Measurements from ENCODE around the gene FAM72A.
"Not testable (repeated sequence)": the region's sequence is repeated elsewhere in the genome, so short reads cannot be mapped to it uniquely, and the experiment has no call there.

The FAM72A gene

DNA sequence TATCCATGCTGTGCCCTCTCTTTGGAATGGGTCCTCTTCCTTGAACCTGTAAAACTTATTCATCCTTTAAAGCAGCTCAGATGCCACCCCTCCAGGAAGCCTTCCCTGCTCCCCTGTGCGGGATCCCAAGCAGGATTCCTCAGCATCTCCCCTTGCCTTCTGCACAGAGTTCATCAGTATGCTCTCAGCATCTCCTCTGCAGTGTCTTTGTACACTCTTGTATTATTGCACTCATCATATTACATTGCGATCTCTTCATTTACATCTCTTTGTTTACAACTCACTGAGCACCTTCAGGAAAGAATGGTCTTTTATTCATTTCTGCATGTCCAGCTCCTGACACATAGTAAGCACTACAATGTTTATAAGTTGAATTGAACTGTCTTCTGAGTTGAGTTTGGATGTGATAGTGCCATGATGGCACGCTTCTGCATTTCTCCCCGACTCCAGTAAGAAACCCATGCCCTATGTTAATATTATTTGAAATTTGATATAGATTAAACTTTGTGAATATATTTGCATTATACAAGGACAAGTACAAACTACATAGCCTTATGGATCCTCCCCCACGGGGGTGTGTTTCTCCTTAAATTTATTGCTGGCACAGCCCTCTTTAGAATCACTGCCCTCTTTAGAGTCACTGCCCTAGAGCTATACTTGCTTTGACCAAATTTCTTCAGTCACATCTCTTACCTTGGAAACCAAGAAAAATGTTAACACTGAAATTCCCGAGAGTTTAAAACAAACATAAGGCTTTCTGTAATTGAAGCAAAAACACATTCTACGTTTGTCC, 13.2 kb upstream of the FAM72A start:
- DNase-seq (ENCODE audit: low read depth): not testable (repeated sequence)

DNA sequence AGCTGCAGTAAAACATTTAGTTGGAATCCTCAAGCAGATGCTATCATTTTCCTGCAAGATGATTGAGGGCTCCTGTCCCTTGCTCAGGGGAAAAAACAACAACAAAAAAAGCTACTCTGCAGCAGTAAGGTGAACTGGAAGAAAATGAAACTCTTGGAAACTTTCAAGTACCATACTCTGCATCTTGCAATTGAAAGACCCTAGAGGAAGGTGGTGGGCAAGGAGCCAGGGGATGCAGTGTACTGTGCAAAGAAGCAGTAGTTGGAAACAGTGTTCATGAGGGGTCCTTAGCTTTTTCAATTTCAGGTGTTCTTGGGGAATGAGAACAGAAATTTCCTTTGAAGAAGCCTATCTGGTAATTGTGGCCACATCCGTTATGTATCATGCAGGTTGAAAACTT, 8.2 kb upstream of the FAM72A start:
- DNase-seq (ENCODE audit: low read depth): not testable (repeated sequence)

DNA sequence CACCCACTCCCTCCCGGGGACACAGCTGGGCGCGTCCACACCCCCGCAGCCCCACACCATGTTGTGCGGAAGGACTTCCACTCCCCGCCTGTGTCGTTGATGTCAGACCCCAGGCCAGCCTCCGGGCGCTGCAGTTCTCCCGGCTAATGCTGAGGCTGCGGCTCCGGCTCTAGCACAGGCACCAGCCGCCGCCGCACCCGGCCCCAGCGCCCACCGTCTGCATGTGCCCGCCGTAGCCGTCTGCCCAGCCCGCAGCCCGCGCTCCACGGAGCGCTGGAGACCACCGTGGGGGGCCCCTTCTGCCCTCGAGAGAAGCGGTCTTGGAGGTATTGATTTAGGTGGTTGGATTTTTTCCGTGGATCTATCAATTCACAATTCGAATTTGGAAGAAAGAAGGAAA, 2.9 kb upstream of the FAM72A start:
- not testable (repeated sequence) for DNase-seq (ENCODE audit: low read depth)

DNA sequence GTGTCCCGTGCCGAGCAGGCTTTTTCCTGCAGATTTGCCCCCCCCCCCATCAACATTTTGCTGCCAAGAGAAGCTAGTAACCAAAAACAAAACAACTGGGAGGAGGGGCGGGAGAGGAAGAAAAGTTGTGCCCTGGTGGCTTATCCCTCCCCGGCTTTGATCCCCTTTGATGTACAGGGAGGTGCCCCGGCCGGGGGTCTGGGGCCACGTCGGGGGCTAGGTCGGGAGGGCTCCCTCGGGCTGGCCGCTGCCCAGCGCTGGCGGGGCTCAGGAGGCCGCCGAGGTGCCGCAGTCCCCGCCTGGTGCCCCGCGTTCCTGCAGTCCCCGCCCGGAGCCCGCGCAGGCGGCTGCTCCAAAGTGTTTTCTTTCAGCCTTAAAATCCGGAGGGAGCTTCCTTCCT, 2.2 kb upstream of the FAM72A start:
- not testable (repeated sequence) for DNase-seq (ENCODE audit: low read depth)

DNA sequence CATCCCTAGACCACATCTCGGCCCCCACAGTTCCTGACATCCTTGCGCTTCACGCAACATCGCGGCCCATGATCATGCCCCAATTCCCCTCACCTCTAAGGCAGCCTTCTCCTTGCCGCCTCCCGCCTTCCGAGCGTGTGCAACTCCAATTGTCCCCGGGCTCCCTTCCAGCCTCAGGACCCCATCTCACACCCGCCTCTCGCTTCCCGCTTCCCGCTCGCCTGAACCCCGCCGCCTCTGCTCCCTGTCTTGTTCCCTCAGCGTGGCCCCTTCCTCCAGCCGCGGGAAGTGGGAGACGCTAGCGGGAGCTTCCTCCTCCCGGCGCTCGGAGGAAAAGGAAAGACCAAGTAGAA, 1.5 kb upstream of the FAM72A start:
- peak; percentile 1 for DNase-seq (ENCODE audit: low read depth)

DNA sequence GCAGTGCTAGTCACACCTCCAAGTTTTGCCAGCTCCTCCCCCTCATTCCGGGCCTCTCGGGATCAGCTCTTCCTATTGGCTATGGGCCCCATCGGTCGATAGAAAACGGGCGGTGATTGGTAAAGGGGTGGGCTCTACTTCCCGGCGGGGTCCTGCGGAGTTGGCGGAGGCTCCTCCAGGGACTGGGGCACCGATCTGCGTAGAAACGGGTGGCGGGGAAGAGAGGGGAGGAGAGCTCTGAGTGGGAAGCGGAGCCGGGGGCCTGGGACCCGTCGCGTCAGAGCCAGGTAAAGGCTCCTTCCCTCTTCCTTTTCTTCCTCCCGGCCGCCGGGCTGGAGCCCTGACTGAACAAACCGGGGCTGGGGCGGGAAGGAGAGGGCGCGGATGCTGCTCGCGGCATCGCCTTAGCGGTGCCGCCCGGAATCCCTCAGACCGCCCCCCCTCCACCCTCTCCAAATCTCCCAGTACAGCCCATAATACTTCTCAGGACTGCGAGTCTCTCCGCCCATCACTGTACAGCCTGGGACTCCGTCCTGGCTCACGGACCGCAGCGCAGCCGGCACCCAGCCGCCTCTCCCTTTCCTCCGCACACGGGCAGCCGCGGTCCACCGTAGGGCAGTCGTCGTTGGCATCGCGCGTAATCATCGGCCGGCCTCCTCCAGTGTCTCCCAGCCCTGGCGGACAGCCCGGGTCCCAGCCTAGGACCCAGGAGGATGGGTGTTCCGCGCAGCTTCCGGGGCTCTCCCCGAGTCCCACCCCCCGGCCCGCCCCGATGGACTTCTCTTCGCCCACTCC, 922 bp upstream of the FAM72A start, which contains the start of gene SRGAP2:
TSS of gene SRGAP2 (plus strand) at position 178 of the 795 bp plus-strand sequence. CDS start 2,430 bp downstream, outside the sequence.
- peak; percentile 22 for DNase-seq (ENCODE audit: low read depth)

DNA sequence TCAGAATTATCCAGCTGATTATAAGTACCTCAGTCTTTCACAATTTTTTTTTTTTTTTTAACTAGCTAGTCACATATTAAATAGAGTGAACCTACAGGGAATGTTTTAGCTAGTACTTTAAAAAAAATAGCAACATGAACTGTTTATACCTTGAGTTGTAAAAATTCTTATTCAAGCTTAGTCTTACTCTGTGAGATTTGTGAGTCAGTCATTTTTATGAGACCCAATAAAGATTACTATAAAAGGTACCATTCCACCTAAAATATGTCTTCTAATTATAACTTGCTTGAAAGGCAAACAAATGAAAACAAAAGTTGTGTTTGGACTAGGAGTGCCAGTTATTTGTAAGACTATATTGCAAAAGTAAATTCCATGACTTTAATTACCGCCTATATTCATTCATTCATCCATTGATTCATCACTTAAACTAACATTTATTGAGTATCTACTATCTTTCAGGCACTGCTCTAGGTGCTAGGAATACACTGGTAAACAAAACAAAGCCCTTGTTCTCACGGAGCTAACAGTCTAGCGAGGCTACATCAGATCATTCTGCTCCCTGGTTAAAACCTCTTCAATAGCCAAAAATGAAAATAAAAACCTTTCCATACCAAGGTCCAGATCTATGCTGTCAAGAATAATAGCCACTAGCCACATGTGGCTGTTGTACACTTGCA, 5.8 kb downstream of the FAM72A start:
- DNase-seq (ENCODE audit: low read depth): not testable (repeated sequence)

DNA sequence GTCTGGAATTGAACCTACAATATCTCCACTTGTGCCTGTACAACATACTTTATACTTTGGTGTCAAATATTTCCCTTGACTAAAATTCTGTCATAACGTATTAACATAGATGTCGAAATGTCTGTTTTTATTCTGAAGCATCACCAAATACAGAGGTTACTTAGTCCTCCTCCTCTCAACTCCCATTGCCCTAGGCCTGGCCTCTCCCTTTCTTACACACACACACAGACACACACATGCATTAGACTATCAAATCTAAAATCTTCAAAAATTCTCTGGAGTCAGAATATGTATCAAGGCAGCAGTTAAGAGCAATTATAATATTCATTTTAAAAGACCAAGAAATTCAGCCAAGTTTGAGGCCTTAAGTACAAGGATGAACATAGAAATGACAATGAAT, 7.5 kb downstream of the FAM72A start:
- DNase-seq (ENCODE audit: low read depth): not testable (repeated sequence)

DNA sequence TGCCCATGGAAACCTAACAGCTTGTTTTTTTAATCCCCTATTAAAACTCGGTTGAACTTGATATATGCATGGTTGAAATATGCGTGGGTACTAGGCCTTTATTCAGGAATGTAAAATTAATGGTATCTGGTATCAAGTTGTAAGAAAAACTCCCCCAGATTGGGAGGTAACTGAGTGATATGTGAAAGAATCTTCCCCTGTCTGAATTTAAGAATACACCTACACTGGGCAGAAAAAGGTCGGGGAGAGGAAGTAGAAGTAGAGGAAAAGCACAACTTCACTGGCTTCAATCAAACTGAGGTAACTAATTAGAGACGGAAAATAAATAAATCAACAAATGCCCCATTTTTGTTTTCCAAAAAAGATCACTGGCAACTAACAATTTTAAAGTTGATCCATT, 15.8 kb downstream of the FAM72A start:
- not testable (repeated sequence) for DNase-seq (ENCODE audit: low read depth)

DNA sequence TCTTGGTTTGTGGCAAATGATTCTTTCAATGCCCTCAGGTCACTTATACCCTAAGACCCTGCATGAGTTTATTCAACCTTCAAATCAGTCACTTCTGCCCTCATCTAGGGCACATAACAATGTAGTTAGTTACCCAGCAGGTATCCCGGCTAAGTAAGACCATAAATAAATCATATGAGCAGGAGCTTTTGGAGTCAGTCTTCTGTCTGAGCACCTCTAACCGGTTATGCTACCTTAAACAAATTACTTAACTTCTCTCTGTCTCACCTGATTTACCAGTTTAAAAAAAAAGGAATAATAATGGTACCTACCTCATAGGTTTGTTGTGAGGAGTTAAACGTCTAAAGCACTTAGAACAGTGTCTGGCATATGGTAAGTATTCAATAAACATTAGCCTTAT, 16.9 kb downstream of the FAM72A start:
- DNase-seq (ENCODE audit: low read depth): not testable (repeated sequence)

DNA sequence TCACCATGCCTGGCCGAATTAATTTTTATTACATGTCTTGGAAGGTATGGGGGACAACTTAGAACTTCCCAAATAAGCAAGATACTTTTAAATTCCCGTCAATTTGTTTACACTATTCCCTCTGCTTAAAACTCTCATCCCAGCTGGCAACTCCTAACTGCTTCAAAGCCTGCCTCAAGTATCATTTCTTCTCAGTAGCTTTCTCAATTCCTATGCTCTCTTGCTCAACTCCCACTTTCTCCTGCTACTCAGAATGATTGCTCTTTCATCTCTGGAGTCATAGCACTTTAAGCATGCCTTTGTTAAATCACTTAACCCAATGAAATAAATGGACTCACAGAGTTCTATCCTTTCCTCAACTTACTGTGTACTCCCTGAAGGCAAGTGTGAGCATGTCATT, 18.9 kb downstream of the FAM72A start:
- DNase-seq (ENCODE audit: low read depth): not testable (repeated sequence)

DNA sequence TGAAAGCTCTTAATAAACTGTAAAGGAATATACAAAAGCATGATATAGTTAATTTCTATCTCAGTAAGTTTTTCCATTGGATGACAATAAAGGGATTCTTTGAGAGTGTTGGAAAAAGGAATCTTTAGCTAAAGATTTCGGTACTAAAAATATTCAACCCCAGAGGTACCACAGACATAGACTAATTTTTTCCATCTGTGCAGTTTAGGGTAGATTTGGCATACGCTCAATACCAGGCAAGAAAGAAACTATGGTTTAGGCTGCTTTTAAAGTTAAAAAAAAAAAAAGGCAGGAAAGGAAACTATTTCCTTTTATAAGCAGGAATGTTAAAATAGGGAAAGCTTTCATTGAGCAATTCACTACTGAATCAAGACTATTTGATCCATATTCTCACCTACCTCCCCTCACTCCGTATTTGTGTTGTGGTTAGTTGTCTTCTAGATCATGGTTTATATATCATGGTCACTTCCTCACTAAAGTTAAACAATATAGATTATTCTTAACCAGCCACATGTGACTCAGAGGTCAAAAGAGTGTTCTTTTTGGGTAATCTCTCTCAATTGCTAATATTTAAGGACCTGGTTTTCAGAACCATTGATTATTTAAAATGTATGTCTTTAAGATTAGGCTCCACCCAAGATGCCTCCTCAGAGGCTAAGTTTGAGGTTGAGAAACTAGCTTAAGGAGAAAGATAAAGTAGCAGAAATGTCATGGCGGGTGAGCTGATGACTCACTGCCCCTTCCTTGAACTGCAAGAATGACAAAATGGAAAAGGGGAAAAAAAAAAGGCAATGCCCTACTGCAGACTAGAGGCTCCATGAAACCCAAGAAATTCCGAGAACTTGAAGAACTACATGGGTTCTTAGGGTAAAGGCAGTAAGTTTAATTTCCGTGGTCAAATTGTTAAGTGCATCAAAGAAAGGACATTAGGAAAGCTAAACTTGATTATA, 20.0 kb downstream of the FAM72A start:
- DNase-seq (ENCODE audit: low read depth): not testable (repeated sequence)

DNA sequence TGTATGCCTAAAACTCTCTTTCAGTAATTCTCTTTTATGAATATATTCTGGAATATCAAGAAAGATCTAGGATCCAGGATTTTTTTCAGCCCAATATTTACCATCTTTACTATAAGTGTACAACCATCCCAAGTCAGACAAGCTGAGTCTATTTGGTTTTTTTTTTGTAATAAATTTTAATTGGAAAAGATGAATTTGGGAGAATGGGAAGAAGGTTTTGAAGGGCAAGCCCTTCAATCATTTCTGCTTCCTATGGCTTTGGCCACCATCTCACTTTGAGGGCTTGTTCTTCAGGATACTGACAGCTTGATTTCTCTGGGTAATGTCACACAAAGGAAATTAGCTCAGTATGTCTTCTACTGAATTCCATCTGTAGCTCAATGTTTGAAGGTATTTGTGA, 23.0 kb downstream of the FAM72A start:
- not testable (repeated sequence) for DNase-seq (ENCODE audit: low read depth)

DNA sequence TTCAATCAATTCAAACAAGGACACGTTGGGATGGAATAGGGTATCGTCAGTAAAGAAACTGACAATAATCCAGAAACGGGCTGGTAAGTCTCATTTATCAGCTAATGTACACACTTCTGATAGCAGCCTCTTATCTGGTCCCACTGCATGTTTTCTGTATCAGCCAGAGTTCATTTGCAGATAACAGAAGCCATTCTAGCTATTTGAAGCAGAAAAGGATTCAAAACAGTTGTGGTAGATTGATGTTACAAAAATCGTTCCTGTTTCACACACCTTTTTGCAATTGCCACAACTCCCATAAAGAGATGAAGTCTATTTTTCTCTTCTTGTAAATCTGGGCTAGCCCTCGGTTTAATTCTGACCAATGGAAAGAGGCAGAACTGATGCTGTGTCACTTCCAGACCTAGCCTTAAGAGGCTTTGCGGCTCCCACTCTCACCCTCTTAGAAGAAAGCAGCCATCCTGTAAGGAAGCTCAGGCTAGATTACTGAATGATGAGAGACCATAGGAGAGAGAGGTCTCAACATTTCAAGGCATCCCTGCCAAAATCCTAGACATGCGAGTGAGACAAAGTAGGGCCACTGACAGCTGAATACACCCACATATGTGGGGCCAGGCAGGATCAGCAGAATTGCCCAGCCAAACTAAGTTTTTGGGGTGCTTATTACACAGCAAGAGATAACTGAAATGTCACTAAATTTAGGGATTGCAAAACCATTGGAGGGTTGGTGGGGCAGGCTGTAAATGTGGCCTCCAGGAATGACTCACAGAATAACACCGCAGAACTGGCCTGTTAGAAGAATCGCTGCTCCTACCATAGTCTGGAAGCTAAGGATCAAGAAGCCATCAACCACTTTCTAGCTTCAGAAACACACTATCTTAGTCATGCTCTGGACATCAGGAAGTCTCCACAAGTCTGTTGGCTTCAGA, 24.3 kb downstream of the FAM72A start:
- not testable (repeated sequence) for DNase-seq (ENCODE audit: low read depth)

DNA sequence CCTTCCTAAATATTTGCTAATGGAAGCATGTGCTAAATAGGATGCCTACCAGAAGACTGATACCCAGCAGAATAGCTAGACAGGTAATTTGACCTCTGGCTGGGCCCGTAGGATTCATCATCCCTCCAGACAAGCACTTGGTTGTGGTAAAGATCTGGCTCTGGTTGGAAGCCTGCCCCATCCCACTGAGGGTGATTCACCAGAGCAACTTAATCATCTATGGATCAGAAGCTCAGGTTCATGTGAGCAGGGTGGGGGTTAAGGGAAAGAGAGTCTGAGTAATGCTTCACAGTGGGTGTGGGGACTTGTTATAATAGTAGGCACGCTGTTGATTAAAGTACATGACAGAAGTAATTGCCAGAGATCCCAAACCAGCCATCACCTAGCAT, 26.5 kb downstream of the FAM72A start:
- not testable (repeated sequence) for DNase-seq (ENCODE audit: low read depth)

DNA sequence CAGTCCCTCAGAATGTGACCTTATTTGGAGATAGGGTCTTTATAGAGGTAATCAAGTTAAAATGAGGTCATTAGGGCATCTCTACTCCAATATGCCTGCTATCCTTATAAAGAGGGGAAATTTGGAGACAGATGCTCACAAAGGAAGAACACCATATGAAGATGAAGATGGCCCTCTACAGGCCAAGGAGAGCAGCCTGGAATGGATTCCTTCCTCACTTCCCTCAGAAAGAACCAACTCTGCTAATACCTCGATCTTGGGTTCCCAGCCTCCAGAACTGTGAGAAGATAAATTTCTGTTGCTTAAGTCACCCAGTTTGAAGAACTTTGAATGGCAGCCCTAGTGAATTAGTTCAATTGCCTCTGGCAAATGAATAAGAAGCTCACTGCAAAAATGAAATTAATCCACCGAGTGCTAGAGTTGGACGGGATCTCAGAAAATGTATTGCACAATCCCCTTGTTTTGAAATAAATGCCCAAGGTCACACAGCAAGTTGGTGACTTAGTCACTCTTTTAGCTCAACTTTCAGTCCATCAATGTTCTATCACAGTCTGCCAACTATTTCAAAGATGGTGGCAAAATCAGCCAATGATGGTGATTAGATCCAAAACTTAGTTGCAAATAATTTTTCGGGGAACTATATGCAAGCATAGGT, 27.1 kb downstream of the FAM72A start:
- not testable (repeated sequence) for DNase-seq (ENCODE audit: low read depth)

DNA sequence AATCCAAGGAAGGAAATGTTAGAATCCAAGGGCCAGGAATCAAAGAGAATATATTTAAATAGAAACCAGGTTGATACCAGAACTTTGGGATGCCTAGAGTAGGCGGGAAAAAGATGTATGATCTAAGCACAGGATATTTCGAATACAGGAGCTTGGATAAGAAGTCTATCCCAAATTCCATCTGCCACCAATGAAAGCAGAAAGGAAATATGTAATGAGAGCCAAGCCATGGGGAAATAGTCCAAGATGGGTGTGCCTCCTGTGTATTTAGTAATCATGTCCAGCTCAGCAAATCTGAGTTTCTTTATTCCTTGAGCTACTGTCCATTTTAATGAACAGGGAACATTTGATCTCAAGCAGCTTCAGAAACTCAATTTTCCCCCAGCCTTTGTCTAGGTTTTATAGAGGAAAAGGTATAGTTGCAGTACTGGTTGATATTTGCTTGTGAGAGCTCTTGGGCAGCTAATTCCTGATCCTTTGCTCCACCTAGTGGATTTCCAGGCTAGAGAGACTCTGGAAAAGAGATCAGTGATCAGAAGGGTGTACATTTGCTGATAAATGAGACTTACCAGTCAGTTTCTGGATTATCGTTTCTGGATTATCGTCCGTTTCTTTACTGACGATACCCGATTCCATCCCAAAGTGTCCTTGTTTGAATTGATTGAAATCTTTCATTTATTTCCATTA, 28.3 kb downstream of the FAM72A start:
- DNase-seq (ENCODE audit: low read depth): not testable (repeated sequence)

DNA sequence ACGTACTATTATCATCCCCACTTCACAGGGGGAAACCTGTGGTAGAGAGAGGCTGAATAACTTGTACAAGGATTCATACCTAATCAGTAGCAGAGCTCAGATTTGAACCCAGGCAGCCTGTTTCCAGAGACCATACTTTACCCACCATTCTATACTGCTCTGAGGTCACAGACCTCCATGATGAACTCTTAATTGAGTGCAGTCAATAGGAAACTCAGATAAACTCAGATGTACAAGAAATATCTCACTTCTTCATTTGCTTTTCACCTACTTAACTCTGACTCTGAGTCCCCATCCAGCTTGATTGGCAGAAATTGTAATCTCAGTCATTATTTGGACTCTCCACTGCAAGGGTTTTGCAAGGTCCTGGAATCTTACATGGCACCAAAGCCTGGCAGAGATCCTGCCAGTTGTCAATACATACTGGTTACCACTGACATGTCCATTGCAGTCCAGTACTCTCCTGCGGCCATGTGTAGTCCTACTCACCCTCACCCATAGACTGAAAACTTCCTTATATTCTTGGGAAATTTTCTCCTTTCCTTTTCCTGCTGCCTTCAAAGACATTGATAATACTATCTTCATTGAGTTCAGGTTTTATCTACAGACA, 29.4 kb downstream of the FAM72A start:
- DNase-seq (ENCODE audit: low read depth): not testable (repeated sequence)

DNA sequence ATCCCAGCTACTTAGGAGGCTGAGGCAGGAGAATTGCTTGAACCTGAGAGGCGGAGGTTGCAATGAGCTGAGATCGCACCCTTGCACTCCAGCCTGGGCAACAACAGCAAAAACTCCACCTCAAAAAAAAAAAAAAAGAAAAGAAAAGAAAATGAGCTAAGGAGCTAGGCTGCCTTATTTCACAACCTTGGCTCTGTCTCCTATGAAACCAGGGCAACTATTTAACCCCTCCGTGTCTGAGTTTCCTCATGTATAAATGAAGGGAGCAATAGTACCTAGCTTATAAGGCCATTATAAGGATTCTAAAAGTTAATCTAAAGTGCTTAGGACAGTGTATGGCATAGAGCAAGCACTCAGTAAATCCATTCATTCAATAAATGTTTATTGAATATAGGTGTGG, 32.8 kb downstream of the FAM72A start:
- DNase-seq (ENCODE audit: low read depth): not testable (repeated sequence)

Data from stimulated activated CD8-positive, alpha-beta memory T cell treated with anti-CD3 and anti-CD28 coated beads, Interleukin-4, amount 100 ng/mL, for 24 hours (primary cell).